Tibial nerve (tissue), 3 donors: ENCODE results near the gene ZNF8.

ENCODE experiments used
- CTCF ChIP-seq, 5 experiments: fragments of 200-600 bp in 3 of 5; fragments of 450-650 bp in 2 of 5; sonication (generic) in 3 of 5; IDR thresholded peaks; one replicate each; pipeline ENCODE4 v1.5.1; 2016 to 2019; ENCODE audit warnings: antibody characterized with exemption in 5 of 5, mild to moderate bottlenecking in 3 of 5, moderate library complexity in 2 of 5
- POLR2A ChIP-seq, 2 donors: fragments of 450-650 bp; IDR thresholded peaks; one replicate each; pipeline ENCODE4 v1.6.1; 2017; ENCODE audit warnings: antibody characterized with exemption in 2 of 2, mild to moderate bottlenecking in 2 of 2, moderate library complexity in 2 of 2

DNA sequence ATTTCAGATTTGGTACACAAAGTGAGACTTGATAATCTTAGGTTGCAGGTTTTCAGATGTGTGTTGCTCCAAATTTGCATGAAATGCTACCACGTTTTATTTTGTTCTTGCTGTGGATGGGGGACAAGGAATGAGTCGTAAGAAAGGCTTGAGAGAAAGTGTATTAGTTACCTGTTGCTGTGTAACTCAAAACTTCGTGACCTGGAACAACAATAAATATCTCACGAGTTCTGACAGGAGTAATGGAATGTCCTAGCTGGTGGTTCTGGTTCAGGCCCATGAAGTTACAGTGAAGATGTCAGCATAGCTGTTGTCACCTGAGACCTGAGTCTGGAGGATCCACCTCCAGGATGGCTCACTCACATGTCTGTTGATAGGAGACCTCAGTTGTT, 1.2 kb downstream of the ZNF8 start:
- TF ChIP-seq CTCF (IDR thresholded peaks at IDR 0.05), result no peak
- no peak for TF ChIP-seq POLR2A (IDR thresholded peaks at IDR 0.05)
